ENCODE measurements around the gene DSP. TPM values are rescaled to one million over a fixed set of nuclear protein-coding genes. Genes with fewer than 3 reads are reported as not detected.

DSP gene
- total and polyA plus RNA-seq, 2 of the 13 experiments (the other 11 are each of a cell fraction or from before 2014, with no cell fraction given), result 89.8 to 117 TPM

DNA sequence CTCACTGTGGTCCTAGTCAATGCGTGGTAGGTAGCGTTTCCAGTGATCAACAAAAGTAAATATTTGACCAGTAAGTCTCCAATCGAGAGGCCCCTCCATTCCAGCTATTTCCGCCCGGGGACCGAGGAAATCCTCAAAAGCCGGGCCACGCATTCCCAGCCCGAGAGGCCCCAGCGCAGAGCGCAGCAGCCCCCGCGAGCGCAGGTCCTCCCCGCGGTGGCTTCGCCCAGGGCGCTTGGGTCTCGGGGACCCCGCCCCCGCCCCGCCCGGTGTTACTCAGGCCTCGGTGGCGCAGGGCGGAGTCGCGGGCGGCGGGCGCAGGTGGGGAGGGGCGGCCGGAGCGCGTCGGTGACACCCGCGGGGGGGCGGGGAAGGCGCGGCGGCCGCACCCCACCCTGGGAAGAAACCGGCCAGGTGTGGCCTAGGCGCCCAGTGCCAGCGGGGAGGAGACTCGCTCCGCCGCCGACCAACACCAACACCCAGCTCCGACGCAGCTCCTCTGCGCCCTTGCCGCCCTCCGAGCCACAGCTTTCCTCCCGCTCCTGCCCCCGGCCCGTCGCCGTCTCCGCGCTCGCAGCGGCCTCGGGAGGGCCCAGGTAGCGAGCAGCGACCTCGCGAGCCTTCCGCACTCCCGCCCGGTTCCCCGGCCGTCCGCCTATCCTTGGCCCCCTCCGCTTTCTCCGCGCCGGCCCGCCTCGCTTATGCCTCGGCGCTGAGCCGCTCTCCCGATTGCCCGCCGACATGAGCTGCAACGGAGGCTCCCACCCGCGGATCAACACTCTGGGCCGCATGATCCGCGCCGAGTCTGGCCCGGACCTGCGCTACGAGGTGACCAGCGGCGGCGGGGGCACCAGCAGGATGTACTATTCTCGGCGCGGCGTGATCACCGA, at the start of gene DSP (continued):
- TF ChIP-seq SMAD9 (CRISPR knock-in tag; IDR thresholded peaks at IDR 0.05), result no peak; the same call in 1 of the 2 replicates
- peak; percentile 91; the same call in 1 of the 2 replicates for TF ChIP-seq PITX1 (CRISPR knock-in tag; IDR thresholded peaks at IDR 0.05)
- peak; percentile 85 for TF ChIP-seq ZNF501 (CRISPR knock-in tag; IDR thresholded peaks at IDR 0.05)
- peak; percentile 97 for TF ChIP-seq KAT7 (CRISPR knock-in tag; IDR thresholded peaks at IDR 0.05; ENCODE audit: borderline replicate concordance)
- TF ChIP-seq CAMTA2 (CRISPR knock-in tag; IDR thresholded peaks at IDR 0.05; ENCODE audit: borderline replicate concordance), result no peak
- peak; percentile 85 for TF ChIP-seq NCOA2 (CRISPR knock-in tag; IDR thresholded peaks at IDR 0.05)
- TF ChIP-seq HNRNPLL (IDR thresholded peaks at IDR 0.05; ENCODE audit: low read depth, low read length, poor library complexity, severe bottlenecking), result peak; percentile 87
- TF ChIP-seq, protein P1, sequence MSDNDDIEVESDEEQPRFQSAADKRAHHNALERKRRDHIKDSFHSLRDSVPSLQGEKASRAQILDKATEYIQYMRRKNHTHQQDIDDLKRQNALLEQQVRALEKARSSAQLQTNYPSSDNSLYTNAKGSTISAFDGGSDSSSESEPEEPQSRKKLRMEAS (IDR thresholded peaks at IDR 0.05), result peak; percentile 76
- peak; percentile 47 for TF ChIP-seq NKX3-1 (CRISPR knock-in tag; IDR thresholded peaks at IDR 0.05)
- TF ChIP-seq, protein P2, sequence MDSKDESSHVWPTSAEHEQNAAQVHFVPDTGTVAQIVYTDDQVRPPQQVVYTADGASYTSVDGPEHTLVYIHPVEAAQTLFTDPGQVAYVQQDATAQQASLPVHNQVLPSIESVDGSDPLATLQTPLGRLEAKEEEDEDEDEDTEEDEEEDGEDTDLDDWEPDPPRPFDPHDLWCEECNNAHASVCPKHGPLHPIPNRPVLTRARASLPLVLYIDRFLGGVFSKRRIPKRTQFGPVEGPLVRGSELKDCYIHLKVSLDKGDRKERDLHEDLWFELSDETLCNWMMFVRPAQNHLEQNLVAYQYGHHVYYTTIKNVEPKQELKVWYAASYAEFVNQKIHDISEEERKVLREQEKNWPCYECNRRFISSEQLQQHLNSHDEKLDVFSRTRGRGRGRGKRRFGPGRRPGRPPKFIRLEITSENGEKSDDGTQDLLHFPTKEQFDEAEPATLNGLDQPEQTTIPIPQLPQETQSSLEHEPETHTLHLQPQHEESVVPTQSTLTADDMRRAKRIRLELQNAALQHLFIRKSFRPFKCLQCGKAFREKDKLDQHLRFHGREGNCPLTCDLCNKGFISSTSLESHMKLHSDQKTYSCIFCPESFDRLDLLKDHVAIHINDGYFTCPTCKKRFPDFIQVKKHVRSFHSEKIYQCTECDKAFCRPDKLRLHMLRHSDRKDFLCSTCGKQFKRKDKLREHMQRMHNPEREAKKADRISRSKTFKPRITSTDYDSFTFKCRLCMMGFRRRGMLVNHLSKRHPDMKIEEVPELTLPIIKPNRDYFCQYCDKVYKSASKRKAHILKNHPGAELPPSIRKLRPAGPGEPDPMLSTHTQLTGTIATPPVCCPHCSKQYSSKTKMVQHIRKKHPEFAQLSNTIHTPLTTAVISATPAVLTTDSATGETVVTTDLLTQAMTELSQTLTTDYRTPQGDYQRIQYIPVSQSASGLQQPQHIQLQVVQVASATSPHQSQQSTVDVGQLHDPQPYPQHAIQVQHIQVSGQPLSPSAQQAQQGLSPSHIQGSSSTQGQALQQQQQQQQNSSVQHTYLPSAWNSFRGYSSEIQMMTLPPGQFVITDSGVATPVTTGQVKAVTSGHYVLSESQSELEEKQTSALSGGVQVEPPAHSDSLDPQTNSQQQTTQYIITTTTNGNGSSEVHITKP (CRISPR knock-in tag; IDR thresholded peaks at IDR 0.05; ENCODE audit: low read depth), result peak; percentile 94
- TF ChIP-seq, protein P3, sequence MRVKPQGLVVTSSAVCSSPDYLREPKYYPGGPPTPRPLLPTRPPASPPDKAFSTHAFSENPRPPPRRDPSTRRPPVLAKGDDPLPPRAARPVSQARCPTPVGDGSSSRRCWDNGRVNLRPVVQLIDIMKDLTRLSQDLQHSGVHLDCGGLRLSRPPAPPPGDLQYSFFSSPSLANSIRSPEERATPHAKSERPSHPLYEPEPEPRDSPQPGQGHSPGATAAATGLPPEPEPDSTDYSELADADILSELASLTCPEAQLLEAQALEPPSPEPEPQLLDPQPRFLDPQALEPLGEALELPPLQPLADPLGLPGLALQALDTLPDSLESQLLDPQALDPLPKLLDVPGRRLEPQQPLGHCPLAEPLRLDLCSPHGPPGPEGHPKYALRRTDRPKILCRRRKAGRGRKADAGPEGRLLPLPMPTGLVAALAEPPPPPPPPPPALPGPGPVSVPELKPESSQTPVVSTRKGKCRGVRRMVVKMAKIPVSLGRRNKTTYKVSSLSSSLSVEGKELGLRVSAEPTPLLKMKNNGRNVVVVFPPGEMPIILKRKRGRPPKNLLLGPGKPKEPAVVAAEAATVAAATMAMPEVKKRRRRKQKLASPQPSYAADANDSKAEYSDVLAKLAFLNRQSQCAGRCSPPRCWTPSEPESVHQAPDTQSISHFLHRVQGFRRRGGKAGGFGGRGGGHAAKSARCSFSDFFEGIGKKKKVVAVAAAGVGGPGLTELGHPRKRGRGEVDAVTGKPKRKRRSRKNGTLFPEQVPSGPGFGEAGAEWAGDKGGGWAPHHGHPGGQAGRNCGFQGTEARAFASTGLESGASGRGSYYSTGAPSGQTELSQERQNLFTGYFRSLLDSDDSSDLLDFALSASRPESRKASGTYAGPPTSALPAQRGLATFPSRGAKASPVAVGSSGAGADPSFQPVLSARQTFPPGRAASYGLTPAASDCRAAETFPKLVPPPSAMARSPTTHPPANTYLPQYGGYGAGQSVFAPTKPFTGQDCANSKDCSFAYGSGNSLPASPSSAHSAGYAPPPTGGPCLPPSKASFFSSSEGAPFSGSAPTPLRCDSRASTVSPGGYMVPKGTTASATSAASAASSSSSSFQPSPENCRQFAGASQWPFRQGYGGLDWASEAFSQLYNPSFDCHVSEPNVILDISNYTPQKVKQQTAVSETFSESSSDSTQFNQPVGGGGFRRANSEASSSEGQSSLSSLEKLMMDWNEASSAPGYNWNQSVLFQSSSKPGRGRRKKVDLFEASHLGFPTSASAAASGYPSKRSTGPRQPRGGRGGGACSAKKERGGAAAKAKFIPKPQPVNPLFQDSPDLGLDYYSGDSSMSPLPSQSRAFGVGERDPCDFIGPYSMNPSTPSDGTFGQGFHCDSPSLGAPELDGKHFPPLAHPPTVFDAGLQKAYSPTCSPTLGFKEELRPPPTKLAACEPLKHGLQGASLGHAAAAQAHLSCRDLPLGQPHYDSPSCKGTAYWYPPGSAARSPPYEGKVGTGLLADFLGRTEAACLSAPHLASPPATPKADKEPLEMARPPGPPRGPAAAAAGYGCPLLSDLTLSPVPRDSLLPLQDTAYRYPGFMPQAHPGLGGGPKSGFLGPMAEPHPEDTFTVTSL (CRISPR knock-in tag; IDR thresholded peaks at IDR 0.05; ENCODE audit: borderline replicate concordance), result peak; percentile 85
- peak; percentile 21 for TF ChIP-seq ZNF629 (CRISPR knock-in tag; conservative IDR thresholded peaks at IDR 0.05)
- TF ChIP-seq NR3C1 (CRISPR knock-in tag; IDR thresholded peaks at IDR 0.05), result no peak
- no peak; the same call in 1 of the 2 replicates for TF ChIP-seq NFKBIZ (CRISPR knock-in tag; IDR thresholded peaks at IDR 0.05)
- peak; percentile 63; the same call in 1 of the 2 replicates for TF ChIP-seq MAF1 (CRISPR knock-in tag; IDR thresholded peaks at IDR 0.05; ENCODE audit: borderline replicate concordance)
- TF ChIP-seq SRY (CRISPR knock-in tag; IDR thresholded peaks at IDR 0.05), result peak; percentile 54
- TF ChIP-seq, protein P4, sequence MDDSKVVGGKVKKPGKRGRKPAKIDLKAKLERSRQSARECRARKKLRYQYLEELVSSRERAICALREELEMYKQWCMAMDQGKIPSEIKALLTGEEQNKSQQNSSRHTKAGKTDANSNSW (CRISPR knock-in tag; IDR thresholded peaks at IDR 0.05; ENCODE audit: borderline replicate concordance), result no peak
- TF ChIP-seq SCMH1 (CRISPR knock-in tag; IDR thresholded peaks at IDR 0.05; ENCODE audit: borderline replicate concordance), result no peak
- peak; percentile 90 for TF ChIP-seq ETV6 (CRISPR knock-in tag; conservative IDR thresholded peaks at IDR 0.05)
